ENCODE data around the gene RBM28.

DNA sequence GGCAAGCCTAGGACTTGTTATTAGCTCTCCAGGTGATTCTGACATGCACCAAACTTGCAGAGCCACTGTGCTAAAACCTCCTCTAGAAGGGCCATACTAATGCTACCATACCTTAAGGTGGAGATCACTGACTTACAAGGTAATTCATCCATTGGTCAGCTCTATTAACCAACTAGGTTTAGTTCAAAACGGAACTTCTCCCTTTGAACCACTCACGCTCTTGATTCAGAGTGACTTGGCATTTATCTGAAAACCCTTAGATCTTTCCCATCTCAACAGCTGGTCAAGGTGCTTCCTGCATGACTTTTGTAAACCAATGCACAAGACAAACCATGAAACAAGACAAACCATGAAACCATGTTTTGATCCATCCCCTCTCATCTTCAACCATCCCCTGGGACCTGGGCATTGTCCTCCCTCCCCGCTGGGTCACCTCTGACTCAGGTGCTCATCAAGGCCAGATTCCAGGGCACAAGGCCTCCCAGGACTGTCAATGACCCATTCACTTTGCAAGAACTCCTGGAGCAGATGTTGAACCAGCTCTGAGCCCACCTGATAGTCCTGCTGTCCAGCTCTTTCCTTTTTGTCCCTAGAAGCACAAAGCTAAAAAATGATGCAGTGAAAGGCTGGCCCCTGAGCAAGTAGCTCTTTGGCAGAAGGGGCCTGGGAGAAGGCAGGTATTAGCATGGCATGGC, 47.3 kb upstream of the RBM28 start:
- TF ChIP-seq, protein P1, sequence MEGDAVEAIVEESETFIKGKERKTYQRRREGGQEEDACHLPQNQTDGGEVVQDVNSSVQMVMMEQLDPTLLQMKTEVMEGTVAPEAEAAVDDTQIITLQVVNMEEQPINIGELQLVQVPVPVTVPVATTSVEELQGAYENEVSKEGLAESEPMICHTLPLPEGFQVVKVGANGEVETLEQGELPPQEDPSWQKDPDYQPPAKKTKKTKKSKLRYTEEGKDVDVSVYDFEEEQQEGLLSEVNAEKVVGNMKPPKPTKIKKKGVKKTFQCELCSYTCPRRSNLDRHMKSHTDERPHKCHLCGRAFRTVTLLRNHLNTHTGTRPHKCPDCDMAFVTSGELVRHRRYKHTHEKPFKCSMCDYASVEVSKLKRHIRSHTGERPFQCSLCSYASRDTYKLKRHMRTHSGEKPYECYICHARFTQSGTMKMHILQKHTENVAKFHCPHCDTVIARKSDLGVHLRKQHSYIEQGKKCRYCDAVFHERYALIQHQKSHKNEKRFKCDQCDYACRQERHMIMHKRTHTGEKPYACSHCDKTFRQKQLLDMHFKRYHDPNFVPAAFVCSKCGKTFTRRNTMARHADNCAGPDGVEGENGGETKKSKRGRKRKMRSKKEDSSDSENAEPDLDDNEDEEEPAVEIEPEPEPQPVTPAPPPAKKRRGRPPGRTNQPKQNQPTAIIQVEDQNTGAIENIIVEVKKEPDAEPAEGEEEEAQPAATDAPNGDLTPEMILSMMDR (IDR thresholded peaks at IDR 0.05): no peak
- TF ChIP-seq POLR2A (IDR thresholded peaks at IDR 0.05): no peak
